ENCODE data around the gene OR11L1.
A peak's percentile ranks its signal among the peaks of the same experiment; 100 is the strongest.

Gene OR11L1, protein sequence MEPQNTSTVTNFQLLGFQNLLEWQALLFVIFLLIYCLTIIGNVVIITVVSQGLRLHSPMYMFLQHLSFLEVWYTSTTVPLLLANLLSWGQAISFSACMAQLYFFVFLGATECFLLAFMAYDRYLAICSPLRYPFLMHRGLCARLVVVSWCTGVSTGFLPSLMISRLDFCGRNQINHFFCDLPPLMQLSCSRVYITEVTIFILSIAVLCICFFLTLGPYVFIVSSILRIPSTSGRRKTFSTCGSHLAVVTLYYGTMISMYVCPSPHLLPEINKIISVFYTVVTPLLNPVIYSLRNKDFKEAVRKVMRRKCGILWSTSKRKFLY

GRCh38 chr1:247841796-247842195 lies at the start of gene OR11L1:
Gene OR11L1 (minus strand): TSS chr1:247841896. CDS start chr1:247841896, 0 bp downstream.
- DNase-seq: no peak

DNA sequence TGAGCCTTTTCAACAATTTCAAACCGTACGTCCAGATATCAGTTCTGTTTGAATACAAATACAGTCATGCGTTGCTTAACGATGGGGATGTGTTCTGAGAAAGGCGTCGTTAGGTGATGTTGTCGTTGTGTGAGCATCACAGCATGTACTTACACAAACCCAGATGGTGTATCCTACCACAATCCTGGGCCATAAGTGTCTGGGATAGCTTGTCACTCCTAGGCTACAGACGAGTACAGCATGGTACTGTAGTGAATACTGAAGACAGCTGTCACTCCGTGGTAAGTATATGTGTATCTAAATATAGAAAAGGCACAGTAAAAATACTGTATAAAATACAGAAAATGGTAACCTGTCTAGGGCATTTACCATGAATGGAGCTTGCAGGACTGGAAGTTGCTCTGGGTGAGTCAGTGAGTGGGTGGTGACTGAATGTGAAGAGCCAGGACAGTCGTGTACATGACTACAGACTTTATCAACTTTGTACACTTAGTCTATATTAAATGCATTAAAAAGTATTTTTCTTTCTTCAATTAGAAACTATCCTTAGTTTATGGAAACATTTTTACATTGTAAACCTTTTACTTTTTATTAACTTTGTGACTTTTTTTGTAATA lies 43.2 kb upstream of the OR11L1 start:
- peak; percentile 41 for DNase-seq

- no peak for DNase-seq
Measured at GRCh38 chr1:247883346-247883745, 41.6 kb upstream of the OR11L1 start.

- peak; percentile 34 for DNase-seq
Measured at GRCh38 chr1:247865416-247865815, 23.7 kb upstream of the OR11L1 start.

DNA sequence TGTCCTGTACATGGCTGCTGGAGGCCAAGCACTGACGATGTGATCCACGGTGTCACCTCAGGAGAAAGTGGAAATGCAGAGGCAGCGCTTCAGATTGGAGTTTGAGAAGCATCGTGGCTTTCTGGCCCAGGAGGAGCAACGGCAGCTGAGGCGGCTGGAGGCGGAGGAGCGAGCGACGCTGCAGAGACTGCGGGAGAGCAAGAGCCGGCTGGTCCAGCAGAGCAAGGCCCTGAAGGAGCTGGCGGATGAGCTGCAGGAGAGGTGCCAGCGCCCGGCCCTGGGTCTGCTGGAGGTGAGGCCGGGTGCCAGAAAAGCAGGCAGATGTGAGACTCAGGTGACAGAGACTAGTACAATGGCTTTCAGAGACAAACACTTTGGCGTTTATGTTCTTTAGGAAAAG lies 22.9 kb upstream of the OR11L1 start:
- no peak for DNase-seq

GRCh38 chr1:247862756-247863155 lies 21.1 kb upstream of the OR11L1 start:
- no peak for DNase-seq

- no peak for DNase-seq
Measured at GRCh38 chr1:247857985-247858619, 16.4 kb upstream of the OR11L1 start.

DNA sequence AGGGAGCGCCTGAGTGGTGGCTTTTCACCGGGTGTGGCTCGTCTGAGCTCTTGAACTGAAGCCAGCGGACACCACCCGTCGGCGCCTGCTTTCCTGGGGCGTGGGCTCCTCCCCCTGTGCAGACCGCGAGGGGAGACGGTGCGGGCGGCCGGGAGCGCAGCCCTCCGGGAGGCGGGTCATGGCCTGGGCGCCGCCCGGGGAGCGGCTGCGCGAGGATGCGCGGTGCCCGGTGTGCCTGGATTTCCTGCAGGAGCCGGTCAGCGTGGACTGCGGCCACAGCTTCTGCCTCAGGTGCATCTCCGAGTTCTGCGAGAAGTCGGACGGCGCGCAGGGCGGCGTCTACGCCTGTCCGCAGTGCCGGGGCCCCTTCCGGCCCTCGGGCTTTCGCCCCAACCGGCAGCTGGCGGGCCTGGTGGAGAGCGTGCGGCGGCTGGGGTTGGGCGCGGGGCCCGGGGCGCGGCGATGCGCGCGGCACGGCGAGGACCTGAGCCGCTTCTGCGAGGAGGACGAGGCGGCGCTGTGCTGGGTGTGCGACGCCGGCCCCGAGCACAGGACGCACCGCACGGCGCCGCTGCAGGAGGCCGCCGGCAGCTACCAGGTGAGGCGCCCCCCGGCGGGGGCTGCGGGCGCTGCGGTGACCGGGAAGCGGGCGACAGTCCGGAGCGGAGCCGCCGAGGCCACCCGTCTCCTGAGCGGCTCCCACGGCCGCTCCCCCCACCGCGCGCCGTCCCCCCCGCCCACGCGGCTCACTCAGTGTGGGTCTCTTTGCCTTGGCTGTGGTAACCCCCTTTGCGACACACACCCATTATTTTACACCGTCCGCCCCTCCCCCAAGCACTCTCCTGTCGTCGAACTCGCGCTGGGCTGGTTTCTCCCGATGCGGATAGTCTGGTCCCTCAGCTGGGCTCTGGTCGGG lies 15.6 kb upstream of the OR11L1 start, which contains the start of gene TRIM58:
TRIM58 (plus strand) TSS at position 119 of the 916 bp plus-strand sequence; CDS start at position 179, 60 bp downstream.
- peak; percentile 97 for DNase-seq

GRCh38 chr1:247855911-247856310 lies 14.2 kb upstream of the OR11L1 start:
- no peak for DNase-seq

GRCh38 chr1:247854899-247855545 lies 13.3 kb upstream of the OR11L1 start:
- no peak for DNase-seq

DNA sequence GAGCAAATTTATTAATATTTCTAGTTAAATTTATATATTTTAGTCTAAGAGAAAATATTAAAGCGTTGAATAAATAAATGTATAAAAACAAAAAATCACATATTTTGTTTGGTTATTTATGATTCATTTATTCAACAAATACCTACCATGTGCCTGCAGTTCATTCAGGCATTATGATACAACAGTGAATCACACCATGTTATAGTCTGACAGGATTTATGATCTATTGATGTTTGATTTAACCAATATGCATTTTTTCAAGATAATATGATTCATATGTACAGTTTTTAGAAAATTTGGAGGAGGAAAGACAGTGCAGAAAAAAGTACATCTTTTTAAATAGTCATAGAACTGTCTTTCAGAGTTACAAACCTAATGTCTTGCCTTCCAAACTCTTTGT lies 7.9 kb upstream of the OR11L1 start:
- no peak for DNase-seq

DNA sequence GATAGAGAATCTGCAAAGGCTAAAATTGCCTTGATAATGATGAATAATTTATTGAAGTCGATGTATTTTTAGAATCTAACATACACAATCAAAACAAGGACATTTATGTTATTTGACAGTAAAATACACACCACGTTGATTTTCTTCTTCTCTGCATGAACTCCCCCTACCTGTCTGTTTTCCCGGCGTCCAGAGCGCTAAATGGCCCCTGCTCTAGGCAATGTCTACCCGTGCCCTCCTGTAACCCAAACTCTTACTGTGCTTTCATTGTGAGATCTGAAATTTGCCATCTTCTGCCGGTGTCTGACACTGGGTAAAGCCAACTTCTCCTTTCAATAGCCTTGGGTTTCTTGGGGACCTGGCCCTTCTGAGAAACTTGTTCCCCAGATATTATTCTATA lies 6.7 kb upstream of the OR11L1 start:
- DNase-seq: no peak

DNA sequence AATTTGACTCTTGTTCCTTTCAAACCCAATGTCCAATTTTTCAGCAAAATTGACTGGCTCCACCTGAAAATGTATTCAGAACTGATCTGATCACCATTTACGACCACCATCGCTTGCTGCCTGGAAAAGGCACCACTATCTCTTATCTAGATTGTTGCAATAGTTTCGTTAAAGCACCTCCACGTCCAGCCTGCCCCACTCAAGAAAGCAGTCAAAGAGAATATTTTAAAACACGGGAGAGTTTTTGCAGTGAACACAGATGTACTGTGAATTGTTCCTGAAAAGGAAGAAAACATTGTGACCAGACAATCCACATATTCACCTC lies 4.0 kb upstream of the OR11L1 start:
- no peak for DNase-seq

- no peak for DNase-seq
Measured at GRCh38 chr1:247845011-247845692, 3.5 kb upstream of the OR11L1 start.

DNA sequence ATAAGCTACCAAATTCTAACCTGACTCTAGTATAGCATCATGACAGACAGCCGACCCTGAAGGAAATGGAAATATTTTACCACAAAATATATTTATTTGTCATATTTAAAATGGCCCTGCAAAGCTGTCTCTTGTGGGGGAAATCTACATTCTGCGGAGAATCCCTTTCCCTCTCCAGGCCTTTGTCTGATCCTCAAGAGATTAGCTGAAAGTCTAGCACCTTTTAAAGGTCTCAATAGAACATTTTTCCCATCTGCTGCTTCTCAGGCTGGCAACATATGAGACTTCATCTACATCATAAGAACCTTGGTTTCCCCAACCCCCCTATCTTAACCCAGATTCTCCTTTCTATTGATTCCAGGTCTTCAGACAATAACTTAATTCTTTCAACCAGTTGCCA lies 1.7 kb upstream of the OR11L1 start:
- DNase-seq: no peak

- no peak for DNase-seq
Measured at GRCh38 chr1:247840818-247841217, 878 bp downstream of the OR11L1 start.

DNA sequence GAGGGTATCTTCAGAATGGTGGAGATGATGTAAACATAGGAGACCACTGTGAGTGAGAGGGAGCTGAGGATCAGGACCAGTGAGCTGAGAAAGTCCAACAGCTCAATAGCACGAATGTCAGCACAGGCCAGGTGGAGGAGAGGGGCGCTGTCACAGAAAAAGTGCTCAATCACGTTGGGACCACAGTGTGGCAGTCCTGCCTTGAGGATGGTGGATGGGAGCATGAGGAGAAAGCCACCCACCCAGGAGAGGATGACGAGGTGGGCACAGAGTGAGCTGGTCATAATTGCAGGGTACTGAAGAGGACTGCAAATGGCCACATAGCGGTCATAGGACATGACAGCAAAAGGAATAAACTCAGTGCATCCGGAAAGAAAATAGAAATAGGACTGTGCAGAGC lies 8.1 kb downstream of the OR11L1 start:
- DNase-seq: no peak

DNA sequence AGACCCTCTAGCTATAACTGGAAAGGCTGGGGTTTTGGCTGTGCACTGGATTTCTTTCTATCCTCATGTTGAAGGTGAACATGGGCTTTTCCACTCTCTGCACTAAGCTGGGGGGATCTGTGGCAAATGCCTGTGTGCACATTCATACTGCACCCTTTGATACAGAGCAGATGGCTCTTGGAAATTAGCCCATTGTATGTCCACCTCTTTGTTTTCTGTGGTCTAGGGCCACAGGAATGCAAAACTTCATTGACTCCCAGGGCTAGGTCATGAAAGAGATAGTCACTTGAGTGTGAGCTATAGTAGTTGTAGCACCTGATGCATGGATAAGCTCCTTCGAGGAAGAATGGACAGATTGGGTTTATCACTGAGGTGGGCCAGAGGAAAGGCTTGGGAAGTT lies 12.0 kb downstream of the OR11L1 start:
- no peak for DNase-seq

DNA sequence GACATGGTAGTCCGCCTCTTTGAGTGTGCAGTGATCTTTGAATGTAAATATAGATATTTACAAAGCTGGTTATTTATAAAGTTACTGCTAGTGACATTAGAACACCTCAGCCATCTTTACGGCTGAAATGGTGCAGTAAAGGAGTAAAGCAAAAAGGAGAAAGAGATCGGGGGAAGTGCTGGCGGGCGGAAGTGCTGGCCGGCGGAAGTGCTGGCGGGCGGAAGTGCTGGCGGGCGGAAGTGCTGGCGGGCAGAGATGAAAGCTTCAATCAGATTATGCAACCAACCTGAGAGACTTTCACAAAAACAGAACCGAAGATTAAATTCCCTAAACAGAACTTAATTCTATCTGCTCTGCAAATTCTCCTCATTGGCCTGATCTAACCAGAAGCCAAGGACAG lies 16.3 kb downstream of the OR11L1 start:
- DNase-seq: no peak

- DNase-seq: no peak
Measured at GRCh38 chr1:247824023-247824422, 17.7 kb downstream of the OR11L1 start, which contains the start of gene OR14A16. Gene OR14A16 (minus strand): TSS chr1:247824119. CDS start chr1:247815729, 8,390 bp downstream.

DNA sequence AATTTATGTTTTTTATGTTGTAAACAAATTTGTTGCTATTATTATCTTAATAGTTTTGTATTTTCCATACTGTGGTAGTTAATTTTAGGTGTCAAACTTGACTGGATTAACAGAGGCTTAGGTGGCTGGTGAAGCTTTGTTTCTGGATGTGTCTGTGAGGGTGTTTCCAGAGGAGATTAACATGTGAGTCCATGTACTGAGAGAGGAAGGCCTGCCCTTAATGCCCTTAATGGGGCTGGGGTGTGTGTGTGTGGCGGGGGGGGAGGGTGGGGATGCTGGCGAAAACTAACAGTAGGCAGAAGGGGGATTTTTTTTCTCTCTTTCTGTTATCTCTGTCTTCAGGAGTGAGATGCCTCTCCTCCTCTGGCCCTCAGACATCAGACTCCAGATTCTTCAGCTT lies 19.6 kb downstream of the OR11L1 start:
- no peak for DNase-seq

DNA sequence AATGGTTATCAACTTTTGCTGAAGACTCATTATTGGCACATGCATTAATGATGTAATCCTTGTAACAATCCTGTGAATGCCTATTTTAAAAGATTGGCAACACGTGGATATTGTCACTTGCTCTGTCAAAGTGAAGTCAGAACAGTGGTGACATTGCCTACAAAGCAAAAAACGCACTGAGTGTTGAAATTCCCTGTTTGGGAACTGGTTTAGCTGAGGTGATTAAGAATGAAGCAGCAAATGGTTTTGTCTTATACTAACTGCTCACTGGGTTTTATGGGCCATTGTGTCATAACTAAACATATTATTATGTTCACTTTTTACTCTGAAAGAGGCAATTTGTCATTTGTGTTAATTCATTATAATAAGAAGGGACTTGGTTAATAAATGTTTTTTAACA lies 29.1 kb downstream of the OR11L1 start:
- DNase-seq: no peak

Measured in NCI-H226 (cell line).